ENCODE results near the gene GRM1. TPM values are rescaled to one million over a fixed set of nuclear protein-coding genes. Genes with fewer than 3 reads are reported as not detected.

GRM1 gene
- polyA plus RNA-seq, 3 donors: not detected

- H3K4me2 ChIP-seq (replicated peaks; ENCODE audit: extremely low read depth, low read length, poor library complexity, severe bottlenecking): no peak overlapping the region
- H3K27me3 ChIP-seq (ENCODE audit: control insufficient read depth in 2 of 2, insufficient read depth in 2 of 2, low read length in 2 of 2): no peaks in the 10 kb centered on the region
- Mint-ChIP-seq H3K27me3 (ENCODE audit: low read depth in 3 of 3) (peaks cover 2 to 8% (median 3%) of the 10 kb centered on the region in 3 donors), H3K36me3 (no peaks in the 10 kb centered on the region), H3K9me3 (peaks cover 0 to 2% (median 0%) of the 10 kb centered on the region in 7 donors), H3K27ac (peak overlapping the region; percentile 8 to 98 (median 71)), H3K4me3 (no peak overlapping the region), H3K4me1 (peaks cover 46% of the 10 kb centered on the region)
- H3K36me3 ChIP-seq (replicated peaks in 1 of 2; ENCODE audit: control insufficient read depth in 1 of 2, insufficient read depth in 2 of 2, low read length in 2 of 2): no peaks in the 10 kb centered on the region
- H2AFZ ChIP-seq (ENCODE audit: insufficient read depth, low read depth, low read length, poor library complexity, severe bottlenecking): peak overlapping the region; percentile 37
- H3K79me2 ChIP-seq (ENCODE audit: insufficient read depth, low read length): no peaks in the 10 kb centered on the region
- peak overlapping the region in 1 of 2 donors; percentile 88 for H3K27ac ChIP-seq (ENCODE audit: low read depth in 1 of 2, low read length in 2 of 2)
- no peaks in the 10 kb centered on the region for H3K9me3 ChIP-seq (replicated peaks in 1 of 2; ENCODE audit: control insufficient read depth in 1 of 2, insufficient read depth in 1 of 2, low read length in 2 of 2)
- intact Hi-C loops (cut with micrococcal nuclease): loop anchor here in 1 of 2 donors (5.0 kb wide), 1 partner anchor 67 kb away; no protein-coding TSS in a partner anchor
- H3K4me1 ChIP-seq (ENCODE audit: control insufficient read depth in 1 of 2, insufficient read depth in 2 of 2, low read length in 2 of 2): peaks cover 31 to 35% of the 10 kb centered on the region in 2 donors
- no peaks in the 10 kb centered on the region for H4K20me1 ChIP-seq (ENCODE audit: insufficient read depth, low read length)
- no peak overlapping the region for H3K9ac ChIP-seq (ENCODE audit: insufficient read depth, low read length, poor library complexity, severe bottlenecking)
- no peak for TF ChIP-seq CTCF (IDR thresholded peaks at IDR 0.05)
- H3K4me3 ChIP-seq (replicated peaks in 1 of 3; ENCODE audit: low read depth in 2 of 3, low read length in 3 of 3): no peak overlapping the region
- DNase-seq: no peak
Measured at GRCh38 chr6:146359131-146359530, 330.3 kb downstream of the GRM1 start.

GRCh38 chr6:146361128-146361924 is 332.5 kb downstream of the GRM1 start:
- H3K9ac ChIP-seq (ENCODE audit: insufficient read depth, low read length, poor library complexity, severe bottlenecking): no peak overlapping the region
- peaks cover 20 to 22% of the 10 kb centered on the region in 2 donors for H3K4me1 ChIP-seq (ENCODE audit: control insufficient read depth in 1 of 2, insufficient read depth in 2 of 2, low read length in 2 of 2)
- H3K27me3 Mint-ChIP-seq (ENCODE audit: low read depth in 3 of 3): peaks cover 7 to 12% (median 10%) of the 10 kb centered on the region in 3 donors
- H3K36me3 Mint-ChIP-seq: no peaks in the 10 kb centered on the region
- 83% methylated on average over 4 of the region's 4 CpGs for WGBS (ENCODE audit: insufficient coverage)
- no peaks in the 10 kb centered on the region for H4K20me1 ChIP-seq (ENCODE audit: insufficient read depth, low read length)
- H3K36me3 ChIP-seq (replicated peaks in 1 of 2; ENCODE audit: control insufficient read depth in 1 of 2, insufficient read depth in 2 of 2, low read length in 2 of 2): no peaks in the 10 kb centered on the region
- H3K4me2 ChIP-seq (replicated peaks; ENCODE audit: extremely low read depth, low read length, poor library complexity, severe bottlenecking): no peak overlapping the region
- no peak for DNase-seq
- H3K4me3 Mint-ChIP-seq: no peak overlapping the region
- H2AFZ ChIP-seq (ENCODE audit: insufficient read depth, low read depth, low read length, poor library complexity, severe bottlenecking): peak overlapping the region; percentile 21
- no peaks in the 10 kb centered on the region for H3K27me3 ChIP-seq (ENCODE audit: control insufficient read depth in 2 of 2, insufficient read depth in 2 of 2, low read length in 2 of 2)
- TF ChIP-seq CTCF (IDR thresholded peaks at IDR 0.05): no peak
- intact Hi-C loops (cut with micrococcal nuclease): no loop called here
- H3K4me1 Mint-ChIP-seq: peaks cover 30% of the 10 kb centered on the region
- H3K27ac Mint-ChIP-seq: peak overlapping the region in 2 of 7 donors; percentile 24 to 47
- H3K27ac ChIP-seq (ENCODE audit: low read depth in 1 of 2, low read length in 2 of 2): no peak overlapping the region
- peaks cover 0 to 2% (median 0%) of the 10 kb centered on the region in 7 donors for H3K9me3 Mint-ChIP-seq
- no peak overlapping the region for H3K4me3 ChIP-seq (replicated peaks in 1 of 3; ENCODE audit: low read depth in 2 of 3, low read length in 3 of 3)
- H3K79me2 ChIP-seq (ENCODE audit: insufficient read depth, low read length): no peaks in the 10 kb centered on the region
- H3K9me3 ChIP-seq (replicated peaks in 1 of 2; ENCODE audit: control insufficient read depth in 1 of 2, insufficient read depth in 1 of 2, low read length in 2 of 2): no peaks in the 10 kb centered on the region

All from CD14-positive monocyte (primary cell).